WI38 (cell line): ENCODE measurements around the gene KCNE3.

ENCODE experiments used
- H3K4me3 ChIP-seq: 2 replicates; pipeline ENCODE4 v1.5.1; 2011; ENCODE audit warnings: low read depth, mild to moderate bottlenecking, control low read depth, low read length
- CTCF ChIP-seq: IDR thresholded peaks from 2 replicates; pipeline ENCODE4 v1.5.1; 2012; ENCODE audit warnings: low read depth, mild to moderate bottlenecking, control low read depth, low read length

KCNE3 gene

GRCh38 chr11:74471668-74472429, 4.5 kb upstream of the KCNE3 start:
- H3K4me3 ChIP-seq = no peak overlapping the region
- TF ChIP-seq CTCF = no peak

GRCh38 chr11:74471037-74471436, 3.7 kb upstream of the KCNE3 start:
- no peak overlapping the region for H3K4me3 ChIP-seq
- TF ChIP-seq CTCF = no peak

GRCh38 chr11:74470526-74470925, 3.2 kb upstream of the KCNE3 start:
- no peak overlapping the region for H3K4me3 ChIP-seq

GRCh38 chr11:74468936-74469335, 1.6 kb upstream of the KCNE3 start:
- TF ChIP-seq CTCF = no peak
- H3K4me3 ChIP-seq = no peak overlapping the region

More at GRCh38 chr11:74470526-74470925, 3.2 kb upstream of the KCNE3 start:
- no peak for TF ChIP-seq CTCF

GRCh38 chr11:74468521-74468920, 1.2 kb upstream of the KCNE3 start:
- H3K4me3 ChIP-seq = no peak overlapping the region
- no peak for TF ChIP-seq CTCF

GRCh38 chr11:74468058-74468457, 709 bp upstream of the KCNE3 start:
- TF ChIP-seq CTCF = no peak
- no peak overlapping the region for H3K4me3 ChIP-seq

- TF ChIP-seq CTCF = no peak
- no peak overlapping the region for H3K4me3 ChIP-seq
Observed at GRCh38 chr11:74465291-74465708, 2.0 kb downstream of the KCNE3 start.
